Body of pancreas (tissue), 4 donors: Measurements from ENCODE around the gene NXPH3. TPM values are rescaled to one million over a fixed set of nuclear protein-coding genes. Genes with fewer than 3 reads are reported as not detected.

Experiments used
- ATAC-seq: fragments of 150-250 bp; one replicate; pipeline ENCODE4 v1.9.1; 2016
- DNase-seq, 4 donors: peaks; one replicate each; pipeline ENCODE4 v3.0.0-alpha.2; 2019
- H3K27ac ChIP-seq, 4 donors: fragments of 200-600 bp; sonication (generic); 1 replicate in 3 of 4; 2 replicates in 1 of 4; pipeline versions ENCODE4 v1.5.1 to v1.6.1; 2016 to 2019; ENCODE audit warnings: mild to moderate bottlenecking in 1 of 4, mixed read lengths in 1 of 4, moderate library complexity in 1 of 4
- H3K27me3 ChIP-seq, 2 donors: fragments of 200-600 bp; sonication (generic); one replicate each; pipeline ENCODE4 v1.6.0; 2016; ENCODE audit warnings: mild to moderate bottlenecking in 1 of 2
- H3K36me3 ChIP-seq, 2 donors: fragments of 200-600 bp; sonication (generic); replicated peaks in 1 of 2; 2 replicates each; pipeline ENCODE4 v1.5.1; 2016; ENCODE audit warnings: low read depth in 2 of 2; ENCODE audit not compliant: insufficient read depth in 1 of 2
- H3K4me1 ChIP-seq: fragments of 200-600 bp; sonication (generic); one replicate; pipeline ENCODE4 v1.6.0; 2016
- H3K4me3 ChIP-seq, 2 donors: fragments of 200-600 bp; sonication (generic); 1 replicate in 1 of 2; 2 replicates in 1 of 2; pipeline ENCODE4 v1.5.1; 2016 to 2019
- H3K9me3 ChIP-seq, 3 donors: fragments of 200-600 bp; sonication (generic); 1 replicate in 2 of 3; 2 replicates in 1 of 3; pipeline ENCODE4 v1.5.1; 2016
- POLR2A ChIP-seq, 3 donors: fragments of 450-650 bp; IDR thresholded peaks; one replicate each; pipeline ENCODE4 v1.6.1; 2016; ENCODE audit warnings: antibody characterized with exemption in 3 of 3, mild to moderate bottlenecking in 2 of 3
- WGBS, 2 donors: methylation state at CpG; one replicate each; pipeline ENCODE4 v1.1.5; 2017; 5-methylcytosine and 5-hydroxymethylcytosine counted together
- intact Hi-C: fragments of 100-400 bp; cut with DNase I; formaldehyde crosslinking; loops from one replicate; pipeline ENCODE4 v1.15.1; 2023
- total RNA-seq, 2 donors: library from RNA; depleted of rRNA; stranded (reverse); fragments of >200 nt; gene quantifications; one replicate each; pipeline ENCODE4 v1.1.0, GENCODE V29; 2016
- TF ChIP-seq, protein P1 (sequence below), 7 experiments: fragments of 450-650 bp in 4 of 7; fragments of 200-600 bp in 3 of 7; sonication (generic) in 3 of 7; IDR thresholded peaks; one replicate each; pipeline ENCODE4 v1.5.1; 2016 to 2019; ENCODE audit warnings: antibody characterized with exemption in 7 of 7

NXPH3 gene
- total RNA-seq, 2 donors from 2014 or later, result 0.78 to 0.99 TPM

DNA sequence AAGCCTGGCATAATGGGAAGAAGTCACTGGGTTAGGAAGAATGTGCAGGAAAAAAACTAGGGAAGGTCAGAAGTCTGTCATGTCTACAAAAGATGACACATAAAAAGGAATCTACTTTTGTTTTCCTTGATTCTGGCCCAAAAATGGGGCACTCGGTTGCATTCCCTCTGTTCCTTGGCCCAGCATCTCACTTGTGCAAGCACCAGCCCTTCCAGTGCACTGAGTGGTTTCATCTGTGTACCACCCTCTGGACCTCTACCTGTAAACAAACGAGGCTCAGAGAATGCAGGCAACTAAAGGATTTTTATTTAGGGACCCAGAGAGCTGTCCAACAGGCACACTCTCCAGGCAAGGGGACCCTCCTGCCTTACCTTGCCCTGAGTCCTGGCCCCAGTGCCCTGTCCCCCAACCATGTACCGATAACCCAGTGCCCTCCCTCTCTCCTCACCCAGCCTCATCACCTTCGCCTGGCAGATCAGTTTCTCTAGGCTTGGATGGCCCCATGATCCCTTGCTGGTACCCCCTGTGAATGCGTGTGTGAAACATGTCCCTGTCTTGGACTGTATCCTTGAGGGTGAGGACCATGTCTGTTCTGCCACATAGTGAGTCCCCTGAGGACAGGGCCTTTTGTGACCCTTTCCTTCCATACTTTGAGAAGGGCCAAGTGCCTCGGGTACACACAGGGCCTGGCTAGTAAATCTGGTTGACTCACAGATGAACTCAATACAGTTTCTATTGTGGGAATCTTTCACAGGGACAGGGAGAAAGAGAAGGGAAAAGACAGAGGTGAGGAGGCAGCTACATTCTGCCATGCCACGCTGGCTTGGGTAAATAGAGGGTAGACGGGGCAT is 13.3 kb downstream of the NXPH3 start:
- no peaks in the 10 kb centered on the region for H3K27me3 ChIP-seq
- H3K27ac ChIP-seq, result no peak overlapping the region
- no peaks in the 10 kb centered on the region for H3K9me3 ChIP-seq
- H3K36me3 ChIP-seq, result no peaks in the 10 kb centered on the region
- TF ChIP-seq, protein P1, sequence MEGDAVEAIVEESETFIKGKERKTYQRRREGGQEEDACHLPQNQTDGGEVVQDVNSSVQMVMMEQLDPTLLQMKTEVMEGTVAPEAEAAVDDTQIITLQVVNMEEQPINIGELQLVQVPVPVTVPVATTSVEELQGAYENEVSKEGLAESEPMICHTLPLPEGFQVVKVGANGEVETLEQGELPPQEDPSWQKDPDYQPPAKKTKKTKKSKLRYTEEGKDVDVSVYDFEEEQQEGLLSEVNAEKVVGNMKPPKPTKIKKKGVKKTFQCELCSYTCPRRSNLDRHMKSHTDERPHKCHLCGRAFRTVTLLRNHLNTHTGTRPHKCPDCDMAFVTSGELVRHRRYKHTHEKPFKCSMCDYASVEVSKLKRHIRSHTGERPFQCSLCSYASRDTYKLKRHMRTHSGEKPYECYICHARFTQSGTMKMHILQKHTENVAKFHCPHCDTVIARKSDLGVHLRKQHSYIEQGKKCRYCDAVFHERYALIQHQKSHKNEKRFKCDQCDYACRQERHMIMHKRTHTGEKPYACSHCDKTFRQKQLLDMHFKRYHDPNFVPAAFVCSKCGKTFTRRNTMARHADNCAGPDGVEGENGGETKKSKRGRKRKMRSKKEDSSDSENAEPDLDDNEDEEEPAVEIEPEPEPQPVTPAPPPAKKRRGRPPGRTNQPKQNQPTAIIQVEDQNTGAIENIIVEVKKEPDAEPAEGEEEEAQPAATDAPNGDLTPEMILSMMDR (IDR thresholded peaks at IDR 0.05), result no peak
- TF ChIP-seq POLR2A (IDR thresholded peaks at IDR 0.05), result no peak
- H3K4me3 ChIP-seq, result no peak overlapping the region
- ATAC-seq (no peak), DNase-seq (no peak)
- no peaks in the 10 kb centered on the region for H3K4me1 ChIP-seq
- 69 to 76% methylated on average over 7 to 8 of the region's 8 CpGs for WGBS, 2 donors
- intact Hi-C loops, result no loop called here

DNA sequence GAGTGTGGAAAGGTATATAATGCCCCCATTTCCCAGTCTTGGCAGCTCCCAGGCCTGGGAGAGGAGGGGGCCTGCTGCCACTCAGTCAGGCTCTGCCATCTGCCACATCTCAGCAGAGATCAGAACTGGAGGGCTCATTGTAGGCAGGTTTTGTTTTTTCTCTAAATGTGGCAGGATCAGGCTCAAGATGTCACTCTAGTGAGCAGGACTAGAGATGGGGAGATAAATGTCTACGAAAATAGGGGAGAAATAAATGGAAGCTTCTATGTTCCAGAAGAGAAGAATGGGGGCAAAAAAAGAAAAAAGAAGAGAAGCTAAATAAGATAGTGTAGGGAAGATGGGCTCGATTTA is 13.9 kb downstream of the NXPH3 start:
- TF ChIP-seq, protein P1 (IDR thresholded peaks at IDR 0.05), result no peak
- no peak for TF ChIP-seq POLR2A (IDR thresholded peaks at IDR 0.05)
- ATAC-seq (no peak), DNase-seq (no peak)
- no peak overlapping the region for H3K27ac ChIP-seq
- 80 to 89% methylated on average over 2 of the region's 2 CpGs for WGBS, 2 donors
- no peaks in the 10 kb centered on the region for H3K36me3 ChIP-seq
- no peaks in the 10 kb centered on the region for H3K4me1 ChIP-seq
- no peak overlapping the region for H3K4me3 ChIP-seq
- intact Hi-C loops, result no loop called here
- no peaks in the 10 kb centered on the region for H3K9me3 ChIP-seq
- H3K27me3 ChIP-seq, result no peaks in the 10 kb centered on the region

DNA sequence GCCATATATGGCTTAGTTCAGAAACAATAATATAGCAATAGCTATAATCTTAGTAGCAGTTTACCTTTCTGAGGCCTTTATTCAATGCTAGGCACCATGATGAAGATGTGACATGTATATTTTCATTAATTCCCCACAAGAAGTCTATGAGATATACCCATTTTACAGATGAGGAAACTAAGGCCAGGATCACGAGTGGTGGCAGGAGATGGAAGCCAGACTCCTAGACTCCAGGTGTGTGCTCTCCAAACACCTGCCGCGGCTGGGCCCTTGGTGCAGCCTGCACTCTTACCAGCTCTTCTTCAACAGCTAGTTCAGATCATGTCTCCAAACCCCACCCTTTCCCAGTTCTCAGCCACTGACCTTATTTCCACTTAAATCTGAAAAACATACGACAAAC is 15.2 kb downstream of the NXPH3 start:
- 96 to 97% methylated on average over 4 of the region's 4 CpGs for WGBS, 2 donors
- no peaks in the 10 kb centered on the region for H3K4me1 ChIP-seq
- no peaks in the 10 kb centered on the region for H3K9me3 ChIP-seq
- H3K4me3 ChIP-seq, result no peak overlapping the region
- no peak for TF ChIP-seq POLR2A (IDR thresholded peaks at IDR 0.05)
- TF ChIP-seq, protein P1 (IDR thresholded peaks at IDR 0.05), result no peak
- no peaks in the 10 kb centered on the region for H3K36me3 ChIP-seq
- intact Hi-C loops, result no loop called here
- no peaks in the 10 kb centered on the region for H3K27me3 ChIP-seq
- no peak overlapping the region for H3K27ac ChIP-seq
- DNase-seq (no peak), ATAC-seq (no peak)

DNA sequence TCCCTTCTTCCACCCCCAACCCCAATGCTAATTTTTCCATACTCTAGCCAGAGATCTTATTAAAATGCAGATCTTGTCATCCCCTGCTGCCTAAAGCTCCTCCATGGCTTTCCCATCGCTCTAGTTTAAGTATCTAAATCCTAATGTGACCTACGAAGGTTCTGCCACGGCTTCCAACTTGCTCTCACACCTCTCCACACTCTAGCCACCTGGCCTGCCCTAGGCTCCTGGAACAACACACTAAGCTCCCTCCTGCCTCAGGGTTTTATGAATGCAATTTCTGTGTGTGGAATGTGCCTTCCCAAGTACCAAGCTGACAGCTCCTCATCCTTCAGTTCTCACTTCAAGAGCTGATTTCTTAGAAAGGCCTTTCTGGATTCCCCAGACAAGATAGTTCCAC is 16.6 kb downstream of the NXPH3 start:
- Histone ChIP-seq H3K9me3 (no peaks in the 10 kb centered on the region), H3K27ac (no peak overlapping the region), H3K4me3 (no peak overlapping the region), H3K36me3 (peaks cover 0 to 2% of the 10 kb centered on the region in 2 donors), H3K4me1 (no peaks in the 10 kb centered on the region), H3K27me3 (no peaks in the 10 kb centered on the region)
- no peak for DNase-seq
- WGBS, 2 donors, result 92 to 93% methylated on average over 3 of the region's 3 CpGs
- intact Hi-C loops, result no loop called here
- ATAC-seq, result no peak
- no peak for TF ChIP-seq POLR2A (IDR thresholded peaks at IDR 0.05)
- TF ChIP-seq, protein P1 (IDR thresholded peaks at IDR 0.05), result no peak

DNA sequence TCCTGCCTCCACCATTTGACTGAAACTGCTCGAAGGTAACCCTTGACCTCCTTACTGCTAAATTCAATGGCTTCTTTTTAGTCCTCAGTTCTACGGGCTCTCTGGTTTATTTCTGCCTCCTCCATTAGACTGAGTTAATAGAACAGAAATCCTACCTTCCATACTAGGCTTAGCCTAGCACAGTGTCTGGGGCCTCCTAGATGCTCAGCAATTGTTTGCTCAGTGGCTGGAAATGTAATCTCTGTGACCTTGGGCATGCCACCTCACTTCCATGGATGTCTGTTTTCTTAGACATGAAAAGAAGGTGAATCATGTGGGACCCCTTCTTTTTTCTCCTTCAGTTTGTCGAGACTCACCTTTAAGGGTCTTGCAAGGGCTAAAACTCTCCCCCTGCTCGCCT is 19.7 kb downstream of the NXPH3 start:
- H3K27ac ChIP-seq, result no peak overlapping the region
- DNase-seq, result no peak
- intact Hi-C loops, result no loop called here

More for the DNA sequence above, 19.7 kb downstream of the NXPH3 start:
- 84 to 94% methylated on average over 4 of the region's 4 CpGs for WGBS, 2 donors
- no peaks in the 10 kb centered on the region for H3K9me3 ChIP-seq
- no peak for ATAC-seq
- no peak for TF ChIP-seq POLR2A (IDR thresholded peaks at IDR 0.05)
- TF ChIP-seq, protein P1 (IDR thresholded peaks at IDR 0.05), result no peak
- no peaks in the 10 kb centered on the region for H3K27me3 ChIP-seq
- no peaks in the 10 kb centered on the region for H3K4me1 ChIP-seq
- no peak overlapping the region for H3K4me3 ChIP-seq
- peaks cover 0 to 12% of the 10 kb centered on the region in 2 donors for H3K36me3 ChIP-seq
